CD4-positive, alpha-beta T cell treated with Interleukin-10 for 1 hour (primary cell): Measurements from ENCODE around the gene PI4KA.
"Not testable (repeated sequence)": the region's sequence is repeated elsewhere in the genome, so short reads cannot be mapped to it uniquely, and the experiment has no call there.

Experiments
- DNase-seq: peaks from one replicate; pipeline ENCODE4 v3.0.0-alpha.2; 2020

Gene PI4KA

DNA sequence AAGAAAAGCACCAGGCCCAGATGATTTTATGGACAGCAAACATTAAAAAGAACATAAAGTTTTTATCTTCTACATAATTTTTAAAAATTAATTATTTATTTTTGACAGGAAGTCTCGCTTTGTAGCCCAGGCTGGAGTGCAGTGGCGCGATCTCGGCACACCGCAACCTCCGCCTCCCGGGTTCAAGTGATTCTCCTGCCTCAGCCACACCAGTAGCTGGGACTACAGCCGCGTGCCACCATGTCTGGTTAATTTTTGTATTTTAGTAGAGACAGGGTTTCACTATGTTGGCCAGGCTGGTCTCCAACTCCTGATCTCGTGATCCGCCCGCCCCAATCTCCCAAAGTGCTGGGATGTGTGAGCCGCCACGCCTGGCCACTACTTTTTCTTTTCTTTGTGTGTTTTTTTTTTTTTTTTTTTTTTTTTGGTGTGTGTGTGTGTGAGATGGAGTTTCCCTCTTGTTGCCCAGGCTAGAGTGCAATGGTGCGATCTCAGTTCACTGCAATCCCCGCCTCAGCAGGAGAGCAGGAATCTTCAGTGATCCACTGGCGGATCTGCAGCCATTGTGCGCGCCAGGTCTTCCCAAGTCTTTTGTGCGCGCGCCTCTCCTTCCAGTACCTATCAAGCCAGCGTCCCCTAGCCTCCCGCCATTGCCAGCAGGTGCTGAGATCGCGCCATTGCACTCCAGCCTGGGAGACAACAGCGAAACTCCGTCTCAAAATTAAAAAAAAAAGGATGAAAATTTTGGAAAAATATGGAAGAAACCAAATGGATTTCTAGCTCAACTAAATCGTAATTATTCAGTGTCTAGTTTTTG lies 171.0 kb downstream of the PI4KA start:
- not testable (repeated sequence) for DNase-seq

DNA sequence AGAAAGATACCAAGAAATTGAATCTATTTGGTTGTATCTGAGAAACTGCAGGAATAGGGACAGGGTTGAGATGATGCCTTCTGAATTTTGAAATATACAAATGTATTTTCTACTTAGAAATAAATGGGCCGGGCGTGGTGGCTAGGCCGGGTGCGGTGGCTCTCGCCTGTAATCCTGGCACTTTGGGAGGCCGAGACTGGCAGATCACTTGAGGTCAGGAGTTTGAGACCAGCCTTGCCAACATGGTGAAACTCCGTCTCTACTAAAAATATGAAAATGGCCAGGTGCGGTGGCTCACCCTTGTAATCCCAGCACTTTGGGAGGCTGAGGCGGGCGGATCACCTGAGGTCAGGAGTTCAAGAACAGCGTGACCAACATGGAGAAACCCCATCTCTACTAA lies 172.8 kb downstream of the PI4KA start:
- DNase-seq, result not testable (repeated sequence)

DNA sequence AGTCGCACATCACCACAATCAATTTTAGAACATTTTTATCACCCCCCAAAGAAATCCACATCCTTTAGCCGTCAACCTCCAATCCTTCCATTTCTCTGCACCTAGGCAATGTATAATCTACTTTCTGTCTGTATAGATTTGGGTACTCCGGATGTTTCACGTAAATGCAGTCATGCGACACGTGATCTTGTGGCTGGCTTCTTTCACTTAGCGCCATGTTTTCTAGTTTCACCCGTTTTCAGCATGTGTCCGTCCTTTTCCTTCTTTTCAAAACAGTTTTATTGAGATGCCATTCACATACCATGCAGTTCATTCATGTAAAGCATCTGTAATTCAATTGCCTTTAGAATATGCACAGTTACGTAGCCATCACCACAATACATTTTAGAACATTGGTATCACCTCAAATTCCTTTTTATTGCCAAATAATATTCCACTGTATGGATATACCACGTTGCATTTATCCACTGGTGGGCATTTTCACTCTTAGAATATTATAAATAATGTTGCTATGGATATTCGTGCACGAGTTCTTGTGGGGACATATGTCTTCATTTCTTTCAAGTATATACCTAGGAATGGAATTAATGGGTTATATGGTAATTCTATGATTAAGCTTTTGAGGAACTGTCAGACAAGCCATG lies 179.7 kb downstream of the PI4KA start:
- not testable (repeated sequence) for DNase-seq

DNA sequence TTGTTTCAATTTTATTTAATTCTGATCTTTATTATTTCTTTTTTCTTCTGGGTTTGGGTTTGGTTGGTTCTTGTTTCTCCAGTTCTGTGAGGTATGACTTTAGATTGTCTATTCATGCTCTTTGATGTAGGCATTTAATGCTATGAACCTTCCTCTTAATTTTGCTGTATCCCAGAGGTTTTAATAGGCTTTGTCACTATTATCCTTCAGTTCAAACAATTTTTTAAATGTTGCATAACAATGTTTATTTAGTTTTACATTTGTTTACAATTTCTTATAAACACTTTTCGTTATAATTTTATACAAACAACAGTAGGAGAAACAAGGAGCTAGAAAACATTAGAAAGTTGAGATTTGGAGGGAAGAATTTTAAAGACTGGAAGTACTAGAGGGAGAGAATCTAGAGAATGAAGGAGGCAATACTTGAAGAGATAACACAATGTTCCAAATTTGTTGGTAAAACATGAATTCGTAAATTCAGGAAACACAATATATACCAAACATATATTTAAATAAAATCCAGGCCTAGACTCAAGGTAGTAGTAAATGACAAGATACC lies 180.8 kb downstream of the PI4KA start:
- DNase-seq, result no peak

DNA sequence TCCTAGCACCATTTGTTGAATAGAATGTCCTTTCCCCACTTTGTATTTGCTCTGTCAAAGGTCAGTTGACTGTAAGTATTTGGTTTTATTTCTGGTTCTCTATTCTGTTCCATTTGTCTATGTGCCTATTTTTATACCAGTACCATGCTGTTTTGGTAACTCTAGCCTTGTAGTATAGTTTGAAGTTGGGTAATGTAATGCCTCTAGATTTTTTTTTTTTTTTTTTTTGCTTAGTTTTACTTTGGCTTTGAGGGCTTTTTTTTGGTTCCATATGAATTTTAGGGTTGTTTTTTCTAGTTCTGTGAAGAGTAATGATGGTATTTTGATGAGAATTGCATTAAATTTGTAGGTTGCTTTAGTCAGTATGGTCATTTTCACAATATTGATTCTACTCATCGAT lies 183.0 kb downstream of the PI4KA start:
- DNase-seq, result not testable (repeated sequence)

DNA sequence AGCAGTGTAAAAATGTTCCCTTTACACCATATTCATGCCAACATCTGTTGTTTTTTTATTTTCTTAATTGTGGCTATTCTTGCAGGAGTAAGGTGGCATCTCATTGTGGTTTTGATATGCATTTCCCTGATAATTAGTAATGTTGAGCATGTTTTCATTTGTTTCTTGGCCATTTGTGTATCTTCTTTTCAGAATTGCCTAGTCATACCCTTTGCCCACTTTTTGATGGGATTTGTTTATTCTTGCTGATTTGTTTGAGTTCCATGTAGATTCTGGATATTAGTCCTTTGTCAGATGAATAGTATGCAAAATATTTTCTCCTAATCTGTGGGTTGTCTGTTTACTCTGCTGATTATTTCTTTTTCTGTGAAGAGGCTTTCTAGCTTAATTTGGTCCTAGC lies 183.6 kb downstream of the PI4KA start:
- no peak for DNase-seq

DNA sequence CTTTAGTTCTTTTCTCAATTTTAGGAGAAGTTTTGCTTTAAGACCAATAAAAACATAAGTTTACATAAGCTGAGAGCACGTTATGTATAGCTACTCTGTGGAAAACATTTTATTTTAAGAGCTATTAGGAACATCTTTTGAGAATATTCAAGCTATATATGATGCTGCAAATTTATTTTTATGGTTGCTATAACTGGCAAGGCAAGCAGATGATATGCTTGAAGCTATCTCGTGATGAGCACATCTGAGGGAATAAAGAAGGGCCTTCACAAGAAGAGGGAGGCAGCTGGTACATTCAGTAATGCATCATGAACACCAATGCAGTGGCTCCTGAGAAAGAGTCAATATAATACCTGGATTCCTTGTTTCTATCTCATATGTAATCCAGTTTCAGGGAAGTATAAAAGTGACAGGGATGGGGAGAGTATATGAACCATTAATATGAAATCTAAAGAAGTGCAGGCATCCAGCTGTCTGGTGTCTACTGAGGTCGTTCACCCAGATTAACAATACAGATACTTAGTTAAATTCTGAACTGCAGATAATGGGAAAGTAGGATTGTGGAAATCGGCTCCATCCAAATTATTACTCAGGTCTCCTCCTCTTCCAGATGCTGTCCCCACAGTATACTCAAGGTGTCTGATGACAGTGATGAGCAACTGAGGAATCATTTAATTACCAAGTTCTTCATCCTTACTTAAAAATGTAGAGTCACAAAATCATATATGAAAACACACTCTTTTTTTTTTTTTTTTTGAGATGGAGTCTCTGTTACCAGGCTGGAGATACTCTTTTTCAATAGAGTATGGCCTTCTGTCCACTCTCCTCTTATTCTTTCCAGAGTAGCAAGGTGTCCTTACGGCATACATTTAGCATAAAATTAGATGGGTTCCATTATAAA lies 185.1 kb downstream of the PI4KA start:
- no peak for DNase-seq

DNA sequence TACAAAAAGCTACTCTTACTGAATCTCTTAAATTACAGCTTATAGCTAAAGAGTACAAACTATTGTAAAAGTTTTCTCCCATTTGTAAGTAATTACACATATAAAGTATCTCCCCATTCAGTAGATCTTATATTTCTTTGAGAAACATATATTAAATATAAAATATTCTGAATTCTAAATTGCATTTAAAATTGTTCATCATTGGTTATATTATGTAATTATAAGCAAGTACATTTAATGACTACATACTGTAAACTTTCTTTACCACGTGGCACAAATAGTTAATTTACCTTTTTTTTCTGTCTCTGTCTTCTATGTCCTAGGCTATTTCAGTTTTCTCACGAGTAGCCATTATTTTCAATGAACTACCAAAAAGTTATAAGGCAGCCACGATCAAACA lies 185.9 kb downstream of the PI4KA start:
- DNase-seq, result no peak

DNA sequence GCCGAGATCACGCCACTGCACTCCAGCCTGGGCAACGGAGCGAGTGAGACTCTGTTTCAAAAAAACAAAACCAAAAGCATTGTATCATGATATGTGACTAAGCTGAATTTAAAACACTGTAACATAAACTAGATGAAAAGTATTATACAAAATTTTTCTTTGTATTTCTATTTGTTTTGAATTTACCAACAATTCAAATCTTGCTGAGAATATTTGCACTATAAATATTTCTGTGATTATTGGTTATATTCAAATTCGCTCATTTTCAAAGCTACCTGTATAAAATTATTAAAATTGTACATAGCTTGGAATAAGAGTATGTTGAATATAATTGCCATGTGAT lies 186.6 kb downstream of the PI4KA start:
- DNase-seq, result no peak

DNA sequence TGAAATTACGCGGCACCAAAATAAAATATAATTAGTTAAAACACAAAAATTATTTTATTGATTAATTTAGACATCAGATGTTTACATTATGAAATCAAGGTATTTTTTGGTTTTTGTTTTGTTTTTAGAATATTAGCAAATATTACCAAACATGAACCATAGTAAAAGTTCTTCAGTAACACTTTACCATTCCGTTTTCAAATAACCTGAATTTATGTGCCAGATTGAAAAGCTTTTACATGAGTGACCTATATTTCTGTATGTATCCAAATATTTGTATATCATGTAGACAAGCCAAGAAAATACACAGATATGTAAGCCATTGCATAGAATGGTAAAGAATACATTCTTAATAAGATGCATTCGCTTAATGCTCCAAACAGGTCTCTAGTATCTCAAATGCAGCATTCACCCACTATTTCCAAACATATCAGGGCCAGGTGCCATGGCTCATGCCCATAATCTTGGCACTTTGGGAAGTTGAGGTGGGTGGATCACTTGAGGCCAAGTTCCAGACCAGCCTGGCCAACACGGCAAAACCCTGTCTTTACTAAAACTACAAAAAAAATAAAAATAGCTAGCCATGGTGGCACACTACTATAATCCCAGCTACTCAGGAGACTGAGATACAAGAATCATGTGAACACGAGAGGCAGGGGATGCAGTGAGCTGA lies 187.1 kb downstream of the PI4KA start:
- DNase-seq, result no peak

DNA sequence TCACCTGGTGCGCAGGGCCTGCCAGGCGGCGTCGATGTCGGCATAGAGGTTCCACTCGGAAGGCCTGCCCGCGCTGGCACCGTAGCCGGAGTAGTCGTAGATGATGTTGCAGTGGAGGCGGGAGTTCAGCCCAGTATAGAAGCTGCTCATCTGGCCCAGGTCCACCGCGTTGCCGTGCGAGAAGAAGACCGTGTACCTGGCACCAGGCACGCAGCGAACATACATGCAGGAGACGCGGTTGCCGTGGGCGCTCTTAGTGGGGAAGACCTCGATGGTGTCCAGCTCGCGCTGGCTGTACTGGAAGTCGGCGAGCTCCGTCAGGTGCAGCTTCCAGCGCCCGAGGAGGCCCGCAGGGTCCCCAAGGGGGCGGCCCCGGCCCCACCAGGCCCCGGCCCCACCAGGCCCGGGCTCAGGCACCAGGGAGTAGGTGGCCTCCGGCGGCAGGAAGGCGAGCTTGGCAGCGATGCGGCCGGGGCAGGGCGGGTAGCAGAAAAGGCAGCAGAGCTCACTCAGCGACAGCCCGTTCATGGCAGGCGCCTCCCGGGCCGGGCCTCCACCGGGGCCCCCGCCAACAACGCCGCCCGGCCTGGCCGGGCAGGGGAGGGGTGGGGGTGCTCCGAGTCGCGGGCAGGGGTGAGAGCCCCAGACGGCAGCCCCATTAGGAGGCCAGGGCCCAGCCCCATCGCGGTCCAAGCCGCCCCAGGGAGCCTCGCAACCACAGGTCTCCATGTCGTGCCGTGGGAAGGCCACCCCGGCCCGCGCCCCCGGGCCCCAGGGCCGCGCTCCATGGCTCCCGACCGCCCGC lies 188.0 kb downstream of the PI4KA start:
- not testable (repeated sequence) for DNase-seq

DNA sequence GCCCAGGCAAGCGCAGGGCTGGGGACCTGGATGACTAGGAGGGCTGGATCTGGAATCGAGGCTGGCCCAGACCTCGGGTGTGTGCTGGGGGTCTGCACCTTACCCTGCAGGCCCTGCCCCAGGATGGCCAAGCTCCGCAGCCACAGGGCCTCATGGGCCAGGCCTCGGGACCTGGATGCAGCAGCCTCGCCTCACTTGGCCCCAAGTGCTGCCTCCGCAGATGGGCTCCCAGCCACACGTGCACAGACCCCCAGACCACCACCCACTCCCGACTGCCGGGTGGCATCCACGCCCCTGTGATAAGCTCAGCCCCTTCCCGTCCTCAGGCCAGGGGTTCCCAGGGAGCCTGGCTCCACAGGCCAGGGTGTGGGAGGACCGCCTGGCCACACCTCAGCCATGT lies 188.7 kb downstream of the PI4KA start:
- not testable (repeated sequence) for DNase-seq

DNA sequence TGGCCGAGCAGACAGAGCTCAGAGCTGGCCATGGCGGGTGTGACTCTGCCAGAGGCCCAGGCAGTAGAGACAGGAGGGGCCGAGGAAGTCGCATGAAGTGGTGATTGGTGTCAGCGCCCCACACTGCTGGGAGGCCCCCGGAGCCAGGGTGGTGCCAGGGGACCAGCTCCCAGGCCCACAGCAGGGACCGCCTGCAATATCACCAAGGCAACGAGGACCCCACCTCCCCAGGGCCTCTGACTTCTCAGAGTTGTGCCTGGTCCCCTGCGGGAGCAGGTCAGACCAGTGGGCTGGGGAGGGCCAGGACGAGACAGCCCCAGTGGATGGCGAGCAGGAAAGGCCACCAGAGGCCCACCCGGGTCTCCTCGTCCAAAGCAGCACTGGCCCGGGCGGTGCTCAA lies 189.1 kb downstream of the PI4KA start:
- not testable (repeated sequence) for DNase-seq

DNA sequence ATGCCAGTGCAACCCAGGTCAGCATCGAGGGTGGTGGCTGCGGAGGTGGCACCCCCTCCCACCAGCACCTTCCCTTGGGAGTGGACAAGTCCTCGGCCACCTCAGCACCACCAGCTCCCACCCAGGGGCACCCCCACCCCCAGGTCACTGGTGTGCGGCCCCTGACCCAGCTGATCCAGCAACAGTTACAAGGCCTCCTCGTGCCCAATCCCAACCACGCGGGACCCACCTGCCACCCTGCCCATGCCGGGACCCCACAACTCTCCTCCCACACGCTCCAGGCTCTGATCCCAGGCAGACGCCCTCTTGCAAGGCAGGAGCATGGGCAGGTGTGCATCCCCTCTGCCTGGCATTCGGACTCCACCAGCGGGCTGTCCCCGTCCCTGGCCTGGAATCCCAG lies 189.8 kb downstream of the PI4KA start:
- not testable (repeated sequence) for DNase-seq

DNA sequence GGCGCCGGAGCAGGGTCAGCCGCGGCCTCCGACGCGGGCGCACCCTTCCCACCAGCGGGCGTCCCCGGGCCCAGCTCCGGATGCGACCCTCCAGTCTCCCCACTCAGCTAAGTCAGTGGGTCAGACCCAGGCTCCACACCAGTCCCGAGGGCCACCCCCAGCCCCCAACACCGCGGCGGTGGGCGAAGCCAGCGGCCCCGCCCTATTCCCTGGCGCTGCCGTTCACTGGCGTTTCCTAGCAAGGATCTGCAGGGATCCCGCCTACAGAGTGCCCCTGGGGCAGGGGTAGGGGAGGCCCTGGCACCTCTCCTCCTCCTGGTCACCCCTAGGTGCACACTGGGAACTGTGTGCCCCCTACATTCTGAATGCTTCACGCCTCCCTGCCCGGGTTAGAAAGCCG lies 190.4 kb downstream of the PI4KA start:
- DNase-seq, result not testable (repeated sequence)

DNA sequence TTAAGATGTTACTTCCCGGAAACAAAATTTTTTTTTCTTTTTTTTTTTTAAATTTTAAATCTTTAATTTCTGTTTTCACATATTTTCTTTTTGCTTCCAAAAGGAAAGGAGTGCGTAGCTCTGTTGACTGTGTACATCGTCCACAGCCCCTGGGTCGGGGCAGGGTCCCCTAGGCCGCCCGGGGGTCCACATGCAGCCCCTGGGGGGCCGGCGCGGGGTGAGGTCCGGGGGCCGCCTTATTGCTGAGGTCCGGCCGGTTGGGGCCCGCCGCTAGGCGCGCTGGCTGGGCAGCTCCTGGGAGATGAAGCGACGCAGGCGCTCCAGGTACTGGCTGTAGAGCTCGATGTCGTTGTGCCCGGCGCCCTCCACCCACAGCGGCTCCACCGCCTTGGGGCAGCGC lies 191.1 kb downstream of the PI4KA start:
- DNase-seq, result not testable (repeated sequence)

DNA sequence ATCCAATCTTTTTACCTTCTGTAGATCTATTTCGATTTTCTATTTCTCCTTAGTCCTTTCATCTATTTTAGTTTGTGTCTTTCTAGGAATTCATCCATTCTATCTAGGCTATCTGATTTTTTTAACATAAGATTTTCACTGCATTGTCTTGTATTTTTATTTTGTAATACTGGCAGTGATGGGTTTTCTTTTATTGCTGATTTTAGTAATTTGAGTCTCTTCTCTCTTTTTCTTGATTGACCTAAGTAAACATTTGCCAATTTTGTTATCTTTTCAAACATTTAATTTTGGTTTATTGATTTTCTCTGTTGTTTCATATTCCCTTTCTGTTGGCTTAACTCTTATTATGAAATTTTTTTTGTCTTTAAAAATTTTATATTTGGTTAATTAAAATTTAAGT lies 192.1 kb downstream of the PI4KA start:
- DNase-seq, result no peak

DNA sequence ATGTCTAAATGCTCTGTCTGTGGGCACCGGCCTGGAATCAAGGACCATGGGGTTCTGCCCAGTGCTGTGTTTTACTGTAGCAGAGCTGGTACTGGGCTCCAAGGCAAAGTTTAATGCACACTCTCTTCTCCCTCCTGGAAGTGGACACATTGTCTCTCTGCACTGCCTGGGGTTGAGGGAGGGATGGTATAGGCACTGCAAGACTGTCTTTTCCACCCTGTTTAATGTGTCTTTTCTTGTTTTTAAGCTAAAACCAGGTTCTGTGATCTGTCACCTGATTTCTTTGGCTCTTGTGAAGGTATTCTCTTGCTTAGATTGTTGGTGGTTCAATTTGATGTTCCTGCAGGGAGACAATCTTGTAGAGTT lies 194.0 kb downstream of the PI4KA start:
- DNase-seq, result no peak

DNA sequence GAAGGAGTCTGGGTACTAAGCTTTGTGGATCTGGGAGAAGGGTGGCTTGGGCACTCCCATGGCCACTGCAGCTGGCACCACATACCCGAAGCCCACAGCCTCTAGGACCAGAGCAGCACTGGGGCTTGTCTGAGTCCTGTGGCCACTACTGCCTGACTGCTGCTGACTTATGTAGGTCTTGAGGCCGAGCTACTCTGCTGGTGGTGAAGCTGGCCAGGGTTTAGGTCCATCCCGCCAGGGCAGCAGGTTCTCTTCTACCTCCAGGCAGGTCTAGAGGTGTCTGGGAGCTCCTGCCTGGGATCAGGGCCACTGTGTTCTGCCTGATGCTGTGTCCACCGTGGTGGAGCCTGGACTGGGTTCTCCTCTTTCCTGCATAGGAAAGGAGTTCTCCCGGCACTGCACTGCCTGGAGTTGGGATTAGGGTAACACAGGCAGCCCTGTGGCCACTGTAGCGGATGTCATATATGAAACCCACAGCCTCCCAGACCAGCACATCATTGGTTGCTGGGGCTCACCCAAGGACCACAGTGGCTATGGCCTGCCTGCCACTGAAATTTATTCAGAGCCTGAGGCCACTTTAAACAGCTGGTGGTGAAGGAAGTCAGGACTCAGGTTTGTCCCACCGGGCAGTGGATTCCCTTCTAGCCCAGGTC lies 194.5 kb downstream of the PI4KA start:
- no peak for DNase-seq

DNA sequence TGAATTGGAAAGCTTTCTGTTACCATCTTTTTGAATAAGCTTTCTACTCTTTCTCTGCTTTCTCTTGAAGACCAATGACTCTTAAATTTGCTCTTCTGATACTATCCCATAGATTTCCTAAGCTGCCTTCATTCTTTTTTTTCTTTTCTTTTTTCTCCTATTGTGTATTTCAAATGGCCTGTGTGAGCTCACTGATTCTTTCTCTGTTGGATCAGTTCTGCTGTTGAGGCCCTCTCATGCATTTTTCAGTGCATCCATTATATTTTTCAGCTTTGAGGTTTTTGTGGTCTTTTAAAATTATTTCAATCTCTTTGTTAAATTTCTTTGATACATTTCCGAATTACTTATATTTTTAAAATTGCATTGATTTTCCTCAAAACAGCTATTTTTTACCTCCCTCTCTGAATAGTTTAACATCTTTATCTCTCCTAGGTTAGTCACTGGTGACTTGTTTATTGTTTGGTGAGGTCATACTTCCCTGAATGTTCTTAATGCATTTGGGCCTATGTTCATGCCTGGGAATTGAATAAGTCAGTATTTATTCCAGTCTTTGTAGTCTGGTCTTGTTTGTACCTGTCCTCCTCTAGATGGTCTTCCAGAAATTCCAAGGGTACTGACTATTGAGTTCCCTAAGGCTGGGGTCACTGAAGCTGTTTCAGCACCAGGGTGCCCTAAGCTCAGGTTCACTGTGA lies 195.3 kb downstream of the PI4KA start:
- DNase-seq, result no peak
